ENCODE measurements around the gene ABCC5.

The ABCC5 gene

DNA sequence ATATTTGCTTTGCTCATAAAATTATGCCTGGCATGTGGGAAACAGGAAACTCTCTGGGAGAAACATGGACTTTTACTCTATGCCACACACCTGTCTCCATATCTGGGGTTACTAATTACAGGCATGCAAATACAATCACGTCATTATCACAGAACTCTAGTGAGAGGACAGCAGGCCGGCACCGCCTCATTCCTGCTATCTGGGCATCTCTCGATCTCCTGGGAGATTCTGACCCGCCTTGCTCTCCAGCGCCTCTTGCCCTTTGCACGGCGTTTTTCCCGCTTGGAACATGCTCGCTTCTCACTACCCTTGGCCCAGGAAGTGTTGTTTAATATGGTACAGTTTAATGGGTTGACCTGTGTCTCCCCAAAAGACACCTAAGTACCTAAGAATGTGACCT, 87.6 kb downstream of the ABCC5 start:
- DNase-seq, result no peak
- no peak overlapping the region for H3K4me2 ChIP-seq (ENCODE audit: low read depth, low read length)
- no peak for TF ChIP-seq EZH2 (optimal IDR thresholded peaks at IDR 0.05; ENCODE audit: low read depth, low read length)
- TF ChIP-seq, protein P1, sequence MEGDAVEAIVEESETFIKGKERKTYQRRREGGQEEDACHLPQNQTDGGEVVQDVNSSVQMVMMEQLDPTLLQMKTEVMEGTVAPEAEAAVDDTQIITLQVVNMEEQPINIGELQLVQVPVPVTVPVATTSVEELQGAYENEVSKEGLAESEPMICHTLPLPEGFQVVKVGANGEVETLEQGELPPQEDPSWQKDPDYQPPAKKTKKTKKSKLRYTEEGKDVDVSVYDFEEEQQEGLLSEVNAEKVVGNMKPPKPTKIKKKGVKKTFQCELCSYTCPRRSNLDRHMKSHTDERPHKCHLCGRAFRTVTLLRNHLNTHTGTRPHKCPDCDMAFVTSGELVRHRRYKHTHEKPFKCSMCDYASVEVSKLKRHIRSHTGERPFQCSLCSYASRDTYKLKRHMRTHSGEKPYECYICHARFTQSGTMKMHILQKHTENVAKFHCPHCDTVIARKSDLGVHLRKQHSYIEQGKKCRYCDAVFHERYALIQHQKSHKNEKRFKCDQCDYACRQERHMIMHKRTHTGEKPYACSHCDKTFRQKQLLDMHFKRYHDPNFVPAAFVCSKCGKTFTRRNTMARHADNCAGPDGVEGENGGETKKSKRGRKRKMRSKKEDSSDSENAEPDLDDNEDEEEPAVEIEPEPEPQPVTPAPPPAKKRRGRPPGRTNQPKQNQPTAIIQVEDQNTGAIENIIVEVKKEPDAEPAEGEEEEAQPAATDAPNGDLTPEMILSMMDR (IDR thresholded peaks at IDR 0.05; ENCODE audit: low read length), result no peak
- no peak for TF ChIP-seq EZH2phosphoT487 (IDR thresholded peaks at IDR 0.05; ENCODE audit: low read length)

DNA sequence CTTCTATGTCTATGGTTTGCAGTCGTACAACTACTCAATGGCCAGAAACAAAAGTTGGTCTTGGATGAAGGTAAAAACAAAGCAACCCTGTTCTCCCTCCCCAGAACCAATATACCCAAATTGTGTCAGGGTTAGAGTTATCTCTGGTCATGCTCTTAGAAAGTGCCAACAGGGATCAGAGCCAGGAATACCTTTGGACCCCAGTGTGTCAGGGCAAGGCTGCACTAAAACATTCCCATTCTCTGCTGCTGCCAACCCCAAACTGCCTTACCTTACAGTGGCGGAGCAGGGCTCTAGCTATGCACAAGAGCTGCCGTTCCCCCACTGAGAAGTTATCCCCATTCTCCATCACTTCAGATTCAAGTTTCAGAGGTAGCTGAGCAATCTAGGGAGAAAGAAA, 90.6 kb downstream of the ABCC5 start:
- H3K36me3 ChIP-seq (replicated peaks; ENCODE audit: insufficient read depth, low read length), result no peaks in the 10 kb centered on the region
- no peak overlapping the region for H3K4me3 ChIP-seq (ENCODE audit: low read length)
- no peak overlapping the region for H3K27ac ChIP-seq (ENCODE audit: low read length)
- H3K27me3 ChIP-seq (replicated peaks; ENCODE audit: insufficient read depth, low read length), result no peaks in the 10 kb centered on the region
- no peaks in the 10 kb centered on the region for H4K20me1 ChIP-seq (ENCODE audit: insufficient read depth, low read length)
- H3K79me2 ChIP-seq (ENCODE audit: low read length), result no peaks in the 10 kb centered on the region
- H3K9me3 ChIP-seq (replicated peaks; ENCODE audit: insufficient read depth, low read length), result no peaks in the 10 kb centered on the region
- no peak overlapping the region for H3K9ac ChIP-seq (ENCODE audit: low read length)
- no peak overlapping the region for H2AFZ ChIP-seq (ENCODE audit: low read length)
- TF ChIP-seq EZH2phosphoT487 (IDR thresholded peaks at IDR 0.05; ENCODE audit: low read length), result no peak
- TF ChIP-seq EZH2 (optimal IDR thresholded peaks at IDR 0.05; ENCODE audit: low read depth, low read length), result no peak
- TF ChIP-seq, protein P1 (IDR thresholded peaks at IDR 0.05; ENCODE audit: low read length), result no peak
- no peaks in the 10 kb centered on the region for H3F3A ChIP-seq (ENCODE audit: insufficient read depth, low read length)
- no peak overlapping the region for H3K4me2 ChIP-seq (ENCODE audit: low read depth, low read length)
- H3K4me1 ChIP-seq (ENCODE audit: low read length), result 0 out of 2 replicates have a peak, but pooled peaks cover 5% of the 10 kb centered on the region
- no peaks in the 10 kb centered on the region for H3K9me2 ChIP-seq (replicated peaks; ENCODE audit: insufficient read depth, low read length)
- no peak for DNase-seq

More for the DNA sequence above, 87.6 kb downstream of the ABCC5 start:
- Histone ChIP-seq H3K36me3 (replicated peaks; ENCODE audit: insufficient read depth, low read length) (no peaks in the 10 kb centered on the region), H3K9ac (ENCODE audit: low read length) (no peak overlapping the region), H3K79me2 (ENCODE audit: low read length) (no peaks in the 10 kb centered on the region), H3F3A (ENCODE audit: insufficient read depth, low read length) (no peaks in the 10 kb centered on the region), H2AFZ (ENCODE audit: low read length) (no peak overlapping the region), H3K27ac (ENCODE audit: low read length) (no peak overlapping the region), H4K20me1 (ENCODE audit: insufficient read depth, low read length) (no peaks in the 10 kb centered on the region), H3K9me3 (replicated peaks; ENCODE audit: insufficient read depth, low read length) (no peaks in the 10 kb centered on the region), H3K27me3 (replicated peaks; ENCODE audit: insufficient read depth, low read length) (no peaks in the 10 kb centered on the region), H3K4me3 (ENCODE audit: low read length) (no peak overlapping the region), H3K9me2 (replicated peaks; ENCODE audit: insufficient read depth, low read length) (no peaks in the 10 kb centered on the region), H3K4me1 (ENCODE audit: low read length) (0 out of 2 replicates have a peak, but pooled peaks cover 5% of the 10 kb centered on the region)

DNA sequence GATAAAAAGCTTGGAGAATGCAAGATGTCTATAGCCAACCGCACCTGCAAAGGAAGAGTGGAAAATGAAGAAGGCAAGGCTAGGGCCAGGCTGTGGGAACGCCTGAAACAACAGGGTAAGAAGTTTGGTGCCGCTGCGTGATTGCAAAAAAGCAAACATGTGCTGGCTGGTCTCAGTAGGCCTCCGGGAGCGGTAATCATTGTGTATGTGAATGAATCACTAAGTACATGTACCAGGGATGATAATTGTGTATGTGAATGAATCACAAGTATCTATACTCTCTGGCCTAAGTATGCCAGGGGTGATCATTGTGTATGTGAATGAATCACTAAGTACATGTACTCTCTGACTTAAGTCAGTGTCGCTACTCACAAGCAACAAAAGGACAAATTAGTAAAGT, 92.7 kb downstream of the ABCC5 start:
- TF ChIP-seq, protein P1 (IDR thresholded peaks at IDR 0.05; ENCODE audit: low read length), result no peak
- TF ChIP-seq EZH2 (optimal IDR thresholded peaks at IDR 0.05; ENCODE audit: low read depth, low read length) (no peak), EZH2phosphoT487 (IDR thresholded peaks at IDR 0.05; ENCODE audit: low read length) (no peak)
- no peaks in the 10 kb centered on the region for H4K20me1 ChIP-seq (ENCODE audit: insufficient read depth, low read length)
- no peaks in the 10 kb centered on the region for H3K4me1 ChIP-seq (ENCODE audit: low read length)
- no peak overlapping the region for H3K9ac ChIP-seq (ENCODE audit: low read length)
- DNase-seq, result no peak
- H3K4me3 ChIP-seq (ENCODE audit: low read length), result no peak overlapping the region
- H3K4me2 ChIP-seq (ENCODE audit: low read depth, low read length), result no peak overlapping the region
- H3K9me2 ChIP-seq (replicated peaks; ENCODE audit: insufficient read depth, low read length), result no peaks in the 10 kb centered on the region
- H2AFZ ChIP-seq (ENCODE audit: low read length), result no peak overlapping the region
- no peaks in the 10 kb centered on the region for H3K27me3 ChIP-seq (replicated peaks; ENCODE audit: insufficient read depth, low read length)
- H3K9me3 ChIP-seq (replicated peaks; ENCODE audit: insufficient read depth, low read length), result no peaks in the 10 kb centered on the region
- no peaks in the 10 kb centered on the region for H3K79me2 ChIP-seq (ENCODE audit: low read length)
- no peaks in the 10 kb centered on the region for H3K36me3 ChIP-seq (replicated peaks; ENCODE audit: insufficient read depth, low read length)
- no peak overlapping the region for H3K27ac ChIP-seq (ENCODE audit: low read length)
- no peaks in the 10 kb centered on the region for H3F3A ChIP-seq (ENCODE audit: insufficient read depth, low read length)

Measured in MM.1S (cell line).